Vagina (tissue), 2 donors: ENCODE measurements around the gene YPEL3. TPM values are rescaled to one million over a fixed set of nuclear protein-coding genes. Genes with fewer than 3 reads are reported as not detected.

ENCODE experiments used
- DNase-seq, 2 donors: peaks; one replicate each; pipeline ENCODE4 v3.0.0-alpha.2; 2017; ENCODE audit errors: extremely low spot score in 2 of 2
- H3K27ac ChIP-seq: fragments of 200-600 bp; sonication (generic); one replicate; pipeline ENCODE4 v1.5.1; 2019
- H3K27me3 ChIP-seq: fragments of 200-600 bp; sonication (generic); one replicate; pipeline ENCODE4 v1.5.1; 2019
- H3K36me3 ChIP-seq, 2 donors: fragments of 200-600 bp; sonication (generic); one replicate each; pipeline ENCODE4 v1.5.1; 2017 to 2019
- H3K4me1 ChIP-seq: fragments of 200-600 bp; sonication (generic); one replicate; pipeline ENCODE4 v1.5.1; 2019
- H3K4me3 ChIP-seq, 2 donors: fragments of 200-600 bp; sonication (generic); 1 replicate in 1 of 2; 2 replicates in 1 of 2; pipeline ENCODE4 v1.5.1; 2016 to 2019
- H3K9me3 ChIP-seq: fragments of 200-600 bp; sonication (generic); one replicate; pipeline ENCODE4 v1.5.1; 2019
- CTCF ChIP-seq, 3 experiments: fragments of 450-650 bp in 2 of 3; fragments of 200-600 bp in 1 of 3; sonication (generic) in 1 of 3; IDR thresholded peaks; one replicate each; pipeline ENCODE4 v1.5.1; 2017 to 2019; ENCODE audit warnings: antibody characterized with exemption in 3 of 3, mild to moderate bottlenecking in 2 of 3, moderate library complexity in 2 of 3
- POLR2A ChIP-seq, 2 donors: fragments of 450-650 bp; IDR thresholded peaks; one replicate each; pipeline ENCODE4 v1.6.1; 2017; ENCODE audit warnings: antibody characterized with exemption in 2 of 2, mild to moderate bottlenecking in 2 of 2, moderate library complexity in 2 of 2
- POLR2AphosphoS5 ChIP-seq, 2 donors: sonication (generic); formaldehyde crosslinking; IDR thresholded peaks; one replicate each; pipeline ENCODE4 v1.9.0; 2017; ENCODE audit warnings: antibody characterized with exemption in 2 of 2, mild to moderate bottlenecking in 2 of 2, low read depth in 1 of 2; ENCODE audit not compliant: insufficient read depth in 1 of 2
- intact Hi-C: fragments of 100-400 bp; cut with DNase I; formaldehyde crosslinking; loops from one replicate; pipeline ENCODE4 v1.15.1; 2023
- total RNA-seq: library from RNA; depleted of rRNA; stranded (reverse); fragments of >200 nt; gene quantifications from one replicate; pipeline ENCODE4 v1.2.3, GENCODE V29; 2016

The YPEL3 gene
- total RNA-seq, 1 donor from 2014 or later = 116 TPM

- peak in 1 of 3 experiments; percentile 23 for TF ChIP-seq CTCF (IDR thresholded peaks at IDR 0.05)
- no peak for TF ChIP-seq POLR2AphosphoS5 (IDR thresholded peaks at IDR 0.05; ENCODE audit: insufficient read depth in 1 of 2, low read depth in 1 of 2)
- TF ChIP-seq POLR2A (IDR thresholded peaks at IDR 0.05) = no peak
- Histone ChIP-seq H3K4me1 (peaks cover 27% of the 10 kb centered on the region), H3K27ac (no peak overlapping the region), H3K27me3 (no peaks in the 10 kb centered on the region), H3K4me3 (no peak overlapping the region), H3K36me3 (peaks cover 0 to 4% of the 10 kb centered on the region in 2 donors), H3K9me3 (no peaks in the 10 kb centered on the region)
- intact Hi-C loops = no loop called here
- no peak for DNase-seq
Observed at GRCh38 chr16:30054959-30055553, 41.0 kb downstream of the YPEL3 start.

DNA sequence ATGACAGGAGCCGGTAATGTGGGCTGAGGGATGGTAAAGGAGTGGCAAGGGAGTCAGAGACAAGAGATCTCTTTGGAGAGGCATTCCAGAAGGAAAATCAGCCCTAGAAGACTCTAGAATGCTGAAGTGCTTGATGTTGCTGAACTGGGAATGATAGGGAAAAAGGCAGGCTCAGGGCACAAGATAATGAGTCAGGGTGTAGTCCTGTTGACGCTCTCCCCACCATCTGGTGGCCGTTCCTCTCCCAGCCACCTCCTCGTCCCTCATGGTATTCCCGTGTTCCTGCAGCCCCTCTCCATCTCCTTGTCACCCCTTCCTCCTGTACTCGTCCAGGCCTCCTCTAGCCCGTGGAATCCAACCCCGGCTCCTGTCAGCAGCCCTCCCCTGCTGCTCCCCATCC lies 41.6 kb downstream of the YPEL3 start:
- TF ChIP-seq POLR2A (IDR thresholded peaks at IDR 0.05) = no peak
- no peak for TF ChIP-seq POLR2AphosphoS5 (IDR thresholded peaks at IDR 0.05; ENCODE audit: insufficient read depth in 1 of 2, low read depth in 1 of 2)
- TF ChIP-seq CTCF (IDR thresholded peaks at IDR 0.05) = no peak
- Histone ChIP-seq H3K4me3 (no peak overlapping the region), H3K27me3 (no peaks in the 10 kb centered on the region), H3K27ac (no peak overlapping the region), H3K36me3 (peaks cover 0 to under 1% of the 10 kb centered on the region in 2 donors), H3K9me3 (no peaks in the 10 kb centered on the region), H3K4me1 (peaks cover 27% of the 10 kb centered on the region)
- intact Hi-C loops = no loop called here
- no peak for DNase-seq

GRCh38 chr16:30053376-30054015 lies 42.5 kb downstream of the YPEL3 start:
- intact Hi-C loops = no loop called here
- H3K36me3 ChIP-seq = no peaks in the 10 kb centered on the region
- peaks cover 27% of the 10 kb centered on the region for H3K4me1 ChIP-seq
- no peak for DNase-seq
- H3K4me3 ChIP-seq = peak overlapping the region; percentile 63 to 72
- H3K27ac ChIP-seq = no peak overlapping the region
- H3K9me3 ChIP-seq = no peaks in the 10 kb centered on the region
- no peaks in the 10 kb centered on the region for H3K27me3 ChIP-seq
- TF ChIP-seq POLR2AphosphoS5 (IDR thresholded peaks at IDR 0.05; ENCODE audit: insufficient read depth in 1 of 2, low read depth in 1 of 2) (no peak), CTCF (IDR thresholded peaks at IDR 0.05) (no peak), POLR2A (IDR thresholded peaks at IDR 0.05) (no peak)

DNA sequence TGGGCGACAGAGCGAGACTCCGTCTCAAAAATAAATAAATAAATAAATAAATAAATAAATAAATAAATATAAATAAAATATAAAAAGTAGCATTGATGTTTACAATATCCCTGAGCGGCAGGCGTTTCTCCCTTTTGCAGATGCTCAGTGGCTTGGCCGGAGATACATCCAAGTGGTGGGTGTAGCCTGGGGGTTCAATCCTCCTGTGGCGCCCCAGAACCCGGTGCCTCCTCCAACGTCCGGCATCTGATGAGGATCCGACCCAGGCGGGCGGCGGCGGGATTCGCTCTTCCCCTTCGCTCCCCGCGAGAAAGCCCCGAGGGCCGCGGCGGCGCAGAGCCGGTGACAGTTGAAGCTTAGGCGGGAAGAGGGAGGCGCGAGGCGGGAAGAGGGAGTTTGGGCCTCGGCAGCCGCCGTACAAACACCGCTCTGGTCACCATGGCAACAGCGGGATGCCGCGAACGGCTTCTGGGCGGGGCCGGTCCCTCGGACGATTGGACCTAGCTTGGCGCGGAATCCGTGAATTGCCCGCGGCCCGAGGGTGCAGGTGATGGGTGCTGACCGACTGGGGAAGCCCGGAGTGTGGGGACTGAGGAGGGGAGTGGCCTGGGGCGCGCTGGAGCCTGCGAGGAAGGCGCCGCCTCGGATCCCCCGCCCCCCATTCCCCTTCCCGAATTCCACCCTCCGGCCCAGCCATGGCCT lies 43.2 kb downstream of the YPEL3 start:
- H3K9me3 ChIP-seq = no peaks in the 10 kb centered on the region
- DNase-seq = no peak
- peak overlapping the region; percentile 20 for H3K27ac ChIP-seq
- intact Hi-C loops = no loop called here
- peak overlapping the region; percentile 63 to 72 for H3K4me3 ChIP-seq
- no peaks in the 10 kb centered on the region for H3K36me3 ChIP-seq
- no peaks in the 10 kb centered on the region for H3K27me3 ChIP-seq
- H3K4me1 ChIP-seq = peaks cover 27% of the 10 kb centered on the region
- peak; percentile 72 to 93 for TF ChIP-seq POLR2AphosphoS5 (IDR thresholded peaks at IDR 0.05; ENCODE audit: insufficient read depth in 1 of 2, low read depth in 1 of 2)
- no peak for TF ChIP-seq CTCF (IDR thresholded peaks at IDR 0.05)
- no peak for TF ChIP-seq POLR2A (IDR thresholded peaks at IDR 0.05)
